ENCODE results near the gene TMEM161A.

TMEM161A gene

GRCh38 chr19:19119325-19120237 lies 18.7 kb downstream of the TMEM161A start:
- no peak overlapping the region for H3K4me2 ChIP-seq (ENCODE audit: insufficient read depth, low read length)
- no peak overlapping the region for H2AFZ ChIP-seq (ENCODE audit: low read depth, low read length)
- DNase-seq (no peak), ATAC-seq (ENCODE audit: insufficient read depth, low read depth) (no peak)
- H3K36me3 ChIP-seq (ENCODE audit: insufficient read depth, low read length): peaks cover 40% of the 10 kb centered on the region
- H3K9me3 ChIP-seq (ENCODE audit: insufficient read depth, low read length, severe bottlenecking): peaks cover 10% of the 10 kb centered on the region
- no peaks in the 10 kb centered on the region for H3K27me3 ChIP-seq (ENCODE audit: insufficient read depth, low read length, poor library complexity)
- no peaks in the 10 kb centered on the region for H3K79me2 ChIP-seq (ENCODE audit: insufficient read depth, low read length)
- H3K4me3 ChIP-seq (ENCODE audit: low read depth in 1 of 2, low read length in 2 of 2): no peak overlapping the region
- H3K27ac ChIP-seq (ENCODE audit: low read length): no peak overlapping the region
- H4K20me1 ChIP-seq (ENCODE audit: insufficient read depth, low read length): no peaks in the 10 kb centered on the region
- TF ChIP-seq EZH2 (IDR thresholded peaks at IDR 0.05; ENCODE audit: borderline replicate concordance, low read depth, low read length, severe bottlenecking) (no peak), CTCF (IDR thresholded peaks at IDR 0.05; ENCODE audit: borderline replicate concordance, extremely low read depth, low read length, poor library complexity, severe bottlenecking) (no peak)
- H3K4me1 ChIP-seq (ENCODE audit: insufficient read depth, low read length): no peaks in the 10 kb centered on the region
- H3K9ac ChIP-seq (ENCODE audit: low read depth, low read length): no peak overlapping the region

GRCh38 chr19:19115954-19116353 lies 22.3 kb downstream of the TMEM161A start:
- no peaks in the 10 kb centered on the region for H4K20me1 ChIP-seq (ENCODE audit: insufficient read depth, low read length)
- no peak overlapping the region for H3K4me3 ChIP-seq (ENCODE audit: low read depth in 1 of 2, low read length in 2 of 2)

GRCh38 chr19:19113040-19113626 lies 25.1 kb downstream of the TMEM161A start:
- H4K20me1 ChIP-seq (ENCODE audit: insufficient read depth, low read length): no peaks in the 10 kb centered on the region
- DNase-seq (no peak), ATAC-seq (ENCODE audit: insufficient read depth, low read depth) (peak; percentile 47; the same call in 2 of the 3 replicates)
- TF ChIP-seq EZH2 (IDR thresholded peaks at IDR 0.05; ENCODE audit: borderline replicate concordance, low read depth, low read length, severe bottlenecking): no peak
- TF ChIP-seq CTCF (IDR thresholded peaks at IDR 0.05; ENCODE audit: borderline replicate concordance, extremely low read depth, low read length, poor library complexity, severe bottlenecking): no peak
- H3K9me3 ChIP-seq (ENCODE audit: insufficient read depth, low read length, severe bottlenecking): no peaks in the 10 kb centered on the region
- H3K27me3 ChIP-seq (ENCODE audit: insufficient read depth, low read length, poor library complexity): no peaks in the 10 kb centered on the region
- H3K79me2 ChIP-seq (ENCODE audit: insufficient read depth, low read length): no peaks in the 10 kb centered on the region
- no peaks in the 10 kb centered on the region for H3K36me3 ChIP-seq (ENCODE audit: insufficient read depth, low read length)
- H3K4me3 ChIP-seq (ENCODE audit: low read depth in 1 of 2, low read length in 2 of 2): no peak overlapping the region
- no peak overlapping the region for H2AFZ ChIP-seq (ENCODE audit: low read depth, low read length)
- H3K4me1 ChIP-seq (ENCODE audit: insufficient read depth, low read length): no peaks in the 10 kb centered on the region
- H3K9ac ChIP-seq (ENCODE audit: low read depth, low read length): no peak overlapping the region
- H3K4me2 ChIP-seq (ENCODE audit: insufficient read depth, low read length): no peak overlapping the region
- no peak overlapping the region for H3K27ac ChIP-seq (ENCODE audit: low read length)

More at GRCh38 chr19:19115954-19116353, 22.3 kb downstream of the TMEM161A start:
- TF ChIP-seq CTCF (IDR thresholded peaks at IDR 0.05; ENCODE audit: borderline replicate concordance, extremely low read depth, low read length, poor library complexity, severe bottlenecking) (peak; percentile 70), EZH2 (IDR thresholded peaks at IDR 0.05; ENCODE audit: borderline replicate concordance, low read depth, low read length, severe bottlenecking) (no peak)
- Histone ChIP-seq H3K36me3 (ENCODE audit: insufficient read depth, low read length) (peaks cover 22% of the 10 kb centered on the region), H3K4me1 (ENCODE audit: insufficient read depth, low read length) (no peaks in the 10 kb centered on the region), H3K9me3 (ENCODE audit: insufficient read depth, low read length, severe bottlenecking) (no peaks in the 10 kb centered on the region), H2AFZ (ENCODE audit: low read depth, low read length) (no peak overlapping the region), H3K27me3 (ENCODE audit: insufficient read depth, low read length, poor library complexity) (no peaks in the 10 kb centered on the region), H3K79me2 (ENCODE audit: insufficient read depth, low read length) (no peaks in the 10 kb centered on the region), H3K27ac (ENCODE audit: low read length) (no peak overlapping the region), H3K4me2 (ENCODE audit: insufficient read depth, low read length) (no peak overlapping the region), H3K9ac (ENCODE audit: low read depth, low read length) (no peak overlapping the region)
- peak; percentile 35; the same call in 1 of the 3 replicates for ATAC-seq (ENCODE audit: insufficient read depth, low read depth)
- DNase-seq: peak; percentile 42
